ENCODE results near the gene PLEKHG1.

Gene PLEKHG1

GRCh38 chr6:150622476-150622875, 22.8 kb downstream of the PLEKHG1 start:
- DNase-seq = no peak

GRCh38 chr6:150622941-150623874, 23.5 kb downstream of the PLEKHG1 start:
- no peak for DNase-seq

GRCh38 chr6:150624191-150624590, 24.5 kb downstream of the PLEKHG1 start:
- no peak for DNase-seq

- no peak for DNase-seq
Measured at GRCh38 chr6:150625927-150626326, 26.2 kb downstream of the PLEKHG1 start.

- no peak for DNase-seq
Measured at GRCh38 chr6:150627154-150627553, 27.5 kb downstream of the PLEKHG1 start.

- DNase-seq = no peak
Measured at GRCh38 chr6:150627585-150628025, 27.9 kb downstream of the PLEKHG1 start.

- no peak for DNase-seq
Measured at GRCh38 chr6:150628908-150629307, 29.2 kb downstream of the PLEKHG1 start.

- DNase-seq = no peak
Measured at GRCh38 chr6:150631283-150631983, 31.7 kb downstream of the PLEKHG1 start.

- DNase-seq = no peak
Measured at GRCh38 chr6:150631984-150632642, 32.4 kb downstream of the PLEKHG1 start.

- no peak for DNase-seq
Measured at GRCh38 chr6:150632785-150633485, 33.2 kb downstream of the PLEKHG1 start.

- DNase-seq = no peak
Measured at GRCh38 chr6:150633486-150633834, 33.8 kb downstream of the PLEKHG1 start.

- DNase-seq = no peak
Measured at GRCh38 chr6:150634176-150634963, 34.7 kb downstream of the PLEKHG1 start.

- no peak for DNase-seq
Measured at GRCh38 chr6:150634964-150635292, 35.2 kb downstream of the PLEKHG1 start.

GRCh38 chr6:150635906-150636514, 36.3 kb downstream of the PLEKHG1 start:
- no peak for DNase-seq

GRCh38 chr6:150636808-150637207, 37.1 kb downstream of the PLEKHG1 start:
- no peak for DNase-seq

- DNase-seq = no peak
Measured at GRCh38 chr6:150637266-150637665, 37.6 kb downstream of the PLEKHG1 start.

- no peak for DNase-seq
Measured at GRCh38 chr6:150638267-150638666, 38.6 kb downstream of the PLEKHG1 start.

- DNase-seq = no peak
Measured at GRCh38 chr6:150638765-150639164, 39.1 kb downstream of the PLEKHG1 start.

GRCh38 chr6:150639823-150640331, 40.2 kb downstream of the PLEKHG1 start:
- no peak for DNase-seq

- no peak for DNase-seq
Measured at GRCh38 chr6:150640556-150641209, 41.0 kb downstream of the PLEKHG1 start.

All from EL (cell line).